H1 (cell line): ENCODE data around the gene ATCAY. TPM values are rescaled to one million over a fixed set of nuclear protein-coding genes. Genes with fewer than 3 reads are reported as not detected.

Experiments used
- SRF ChIP-seq: IDR thresholded peaks from 2 replicates; pipeline ENCODE4 v1.6.1; 2011; ENCODE audit warnings: mild to moderate bottlenecking, low read depth, low read length, moderate library complexity
- SUZ12 ChIP-seq: fragments of 200-600 bp; sonication (generic); IDR thresholded peaks from 2 replicates; pipeline ENCODE4 v1.6.1; 2012; ENCODE audit warnings: mild to moderate bottlenecking, inconsistent platforms, low read length, moderate library complexity, mixed read lengths
- TBP ChIP-seq: IDR thresholded peaks from 2 replicates; pipeline ENCODE4 v1.6.1; 2011; ENCODE audit warnings: low read depth, low read length, improper control_type of control experiment
- YY1 ChIP-seq: IDR thresholded peaks from 2 replicates; pipeline ENCODE4 v1.6.1; 2011; ENCODE audit warnings: low read depth, mild to moderate bottlenecking, low read length
- polyA plus RNA-seq, 7 experiments: library from polyadenylated mRNA; depleted of rRNA in 3 of 7; stranded (reverse) in 5 of 7; unstranded in 2 of 7; fragments of >200 nt in 5 of 7; fragments of 200-250 nt in 2 of 7; gene quantifications; 1 replicate in 5 of 7; 2 replicates in 1 of 7; 4 replicates in 1 of 7; pipeline versions ENCODE4 v1.2.1 to v1.2.3, GENCODE V29; 2011 to 2013; ENCODE audit warnings: missing spikeins in 2 of 7, mixed read lengths in 2 of 7
- total RNA-seq: library from RNA; stranded (reverse); fragmentation: NEBNext Ultra II Directional; extraction: Animal tissue kit (Norgen Biotek cat#: 25700); gene quantifications from 2 replicates; pipeline ENCODE4 v1.2.1, GENCODE V29; 2021

ATCAY gene
- total and polyA plus RNA-seq, 2 of the 8 experiments (the other 6 are each of a cell fraction or from before 2014, with no cell fraction given): 24.4 to 33.8 TPM

DNA sequence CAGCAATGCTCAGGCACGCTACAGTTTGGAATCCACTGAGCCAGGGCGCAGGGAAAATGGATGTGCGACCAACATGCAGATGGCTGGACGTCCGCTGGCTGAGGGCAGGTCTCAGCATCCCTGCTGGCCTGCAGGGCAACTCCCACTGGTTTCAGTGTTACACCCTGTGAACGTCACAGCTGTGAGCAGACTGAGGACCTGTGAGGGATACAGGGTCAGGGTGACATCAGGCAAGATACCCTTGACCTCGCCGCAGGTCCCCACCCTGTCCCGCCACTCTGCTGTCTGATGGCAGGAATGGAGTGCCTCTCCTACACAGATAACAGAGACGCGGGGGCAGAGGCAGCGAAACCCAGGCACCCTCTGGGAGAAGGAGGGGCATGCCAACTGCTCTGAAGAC, 30.7 kb upstream of the ATCAY start (continued):
- TF ChIP-seq YY1 (no peak), SUZ12 (no peak), SRF (no peak), TBP (no peak)
